ENCODE data around the gene MYLK.

DNA sequence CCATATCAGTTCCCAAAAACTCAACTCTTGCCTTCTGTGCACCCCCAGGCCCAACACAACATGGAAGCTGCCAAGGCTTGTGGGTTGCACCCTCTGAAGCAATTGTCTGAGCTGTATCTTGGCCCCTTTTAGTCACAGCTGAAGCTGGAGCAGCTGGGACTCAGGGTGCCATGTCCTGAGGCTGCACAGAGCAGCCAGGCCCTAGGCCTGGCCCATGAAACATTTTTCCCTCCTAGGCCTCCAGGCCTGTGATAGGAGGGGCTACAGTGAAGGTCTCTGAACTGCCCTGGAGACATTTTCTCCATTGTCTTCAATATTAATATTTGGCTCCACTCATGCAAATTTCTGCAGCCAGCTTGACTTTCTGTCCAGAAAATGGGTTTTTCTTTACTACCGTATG is 8.1 kb upstream of the MYLK start:
- TF ChIP-seq, protein P1, sequence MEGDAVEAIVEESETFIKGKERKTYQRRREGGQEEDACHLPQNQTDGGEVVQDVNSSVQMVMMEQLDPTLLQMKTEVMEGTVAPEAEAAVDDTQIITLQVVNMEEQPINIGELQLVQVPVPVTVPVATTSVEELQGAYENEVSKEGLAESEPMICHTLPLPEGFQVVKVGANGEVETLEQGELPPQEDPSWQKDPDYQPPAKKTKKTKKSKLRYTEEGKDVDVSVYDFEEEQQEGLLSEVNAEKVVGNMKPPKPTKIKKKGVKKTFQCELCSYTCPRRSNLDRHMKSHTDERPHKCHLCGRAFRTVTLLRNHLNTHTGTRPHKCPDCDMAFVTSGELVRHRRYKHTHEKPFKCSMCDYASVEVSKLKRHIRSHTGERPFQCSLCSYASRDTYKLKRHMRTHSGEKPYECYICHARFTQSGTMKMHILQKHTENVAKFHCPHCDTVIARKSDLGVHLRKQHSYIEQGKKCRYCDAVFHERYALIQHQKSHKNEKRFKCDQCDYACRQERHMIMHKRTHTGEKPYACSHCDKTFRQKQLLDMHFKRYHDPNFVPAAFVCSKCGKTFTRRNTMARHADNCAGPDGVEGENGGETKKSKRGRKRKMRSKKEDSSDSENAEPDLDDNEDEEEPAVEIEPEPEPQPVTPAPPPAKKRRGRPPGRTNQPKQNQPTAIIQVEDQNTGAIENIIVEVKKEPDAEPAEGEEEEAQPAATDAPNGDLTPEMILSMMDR (IDR thresholded peaks at IDR 0.05) = no peak
- no peak for TF ChIP-seq POLR2A (IDR thresholded peaks at IDR 0.05)
